Calu3 (cell line): Measurements from ENCODE around the gene TTC34. TPM values are rescaled to one million over a fixed set of nuclear protein-coding genes. Genes with fewer than 3 reads are reported as not detected.
"Not testable (repeated sequence)": the region's sequence is repeated elsewhere in the genome, so short reads cannot be mapped to it uniquely, and the experiment has no call there.

Experiments used
- BruUV-seq: library from RNA; stranded (reverse); fragments of 400-500 nt; replicated peaks from 2 replicates; lab custom pipeline; 2021; lab: Mats Ljungman, UMichigan
- CTCF ChIA-PET: fragments of 300-600 bp; sonication (Branson Sonifier 250); formaldehyde crosslinking; loops from one replicate; lab custom pipeline; 2022; ENCODE audit warnings: antibody characterized with exemption; lab: Charles Lee
- DNase-seq: peaks from one replicate; pipeline ENCODE4 v3.0.0; 2022
- H3K27ac Mint-ChIP-seq: one replicate; pipeline ENCODE4 v1.8.0; 2022; ENCODE audit warnings: mixed read lengths; ENCODE audit not compliant: unreplicated experiment
- H3K27me3 Mint-ChIP-seq: one replicate; pipeline ENCODE4 v1.8.0; 2022; ENCODE audit warnings: mixed read lengths; ENCODE audit not compliant: unreplicated experiment
- H3K36me3 Mint-ChIP-seq: one replicate; pipeline ENCODE4 v1.8.0; 2022; ENCODE audit warnings: mild to moderate bottlenecking, moderate library complexity, mixed read lengths; ENCODE audit not compliant: insufficient read depth, unreplicated experiment
- H3K4me1 Mint-ChIP-seq: one replicate; pipeline ENCODE4 v1.8.0; 2022; ENCODE audit warnings: mild to moderate bottlenecking, low read depth, mixed read lengths; ENCODE audit not compliant: unreplicated experiment
- H3K4me3 Mint-ChIP-seq: one replicate; pipeline ENCODE4 v1.8.0; 2022; ENCODE audit warnings: mild to moderate bottlenecking, low read depth, moderate library complexity, mixed read lengths; ENCODE audit not compliant: unreplicated experiment
- H3K9me3 Mint-ChIP-seq: one replicate; pipeline ENCODE4 v1.8.0; 2022; ENCODE audit warnings: low read depth, mixed read lengths; ENCODE audit not compliant: unreplicated experiment
- intact Hi-C: fragments of 100-400 bp; cut with micrococcal nuclease; formaldehyde crosslinking; loops from one replicate; pipeline ENCODE4 v1.10.0; 2022; ENCODE audit not compliant: unreplicated experiment
- total RNA-seq: library from RNA; stranded (reverse); gene quantifications from 2 replicates; pipeline ENCODE4 v1.2.3, GENCODE V29; 2022
- TF ChIP-seq, protein P1 (sequence below): fragments of 200-600 bp; IDR thresholded peaks from one replicate; pipeline ENCODE4 v1.8.0; 2022; ENCODE audit warnings: antibody characterized with exemption; ENCODE audit not compliant: unreplicated experiment

TTC34 gene
- total RNA-seq, 1 experiment from 2014 or later: 1.3 TPM

DNA sequence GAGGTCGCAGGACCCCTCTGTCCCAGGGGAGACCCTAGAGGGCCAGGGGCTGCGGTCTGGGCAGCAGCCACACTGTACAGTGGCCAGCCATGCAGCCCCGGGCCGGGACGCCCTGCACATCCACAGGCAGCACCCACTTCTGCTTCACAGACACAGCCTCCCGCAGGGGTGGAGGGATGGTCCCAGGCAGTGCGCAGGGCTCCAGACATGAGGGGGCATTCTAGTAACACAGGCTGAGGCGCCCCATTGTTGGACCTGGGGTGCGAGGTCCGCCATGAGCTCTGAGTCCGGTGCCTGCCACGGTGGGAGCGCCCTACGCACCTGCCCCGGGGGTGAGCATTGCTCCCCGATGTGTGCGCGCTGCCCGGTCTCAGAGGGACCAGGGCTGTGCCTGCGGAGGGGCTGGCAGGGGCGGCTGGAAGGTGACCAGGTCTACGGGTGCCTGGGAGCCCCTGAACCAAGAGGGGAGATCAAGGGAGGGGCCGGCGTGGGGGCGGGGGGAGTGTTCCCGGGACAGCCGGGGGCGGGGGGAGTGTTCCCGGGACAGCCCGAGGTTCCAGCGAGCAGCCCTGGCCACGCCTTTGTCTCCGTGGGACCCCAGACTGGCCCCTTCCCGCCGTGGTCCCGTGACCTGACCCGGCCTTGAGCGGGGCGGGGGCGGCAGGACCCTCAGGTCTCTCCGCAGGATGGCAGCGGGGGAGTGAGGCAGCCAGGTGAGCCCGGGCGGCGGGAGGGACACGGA, 173.1 kb downstream of the TTC34 start:
- H3K9me3 Mint-ChIP-seq: peaks cover 2% of the 10 kb centered on the region
- BruUV-seq: no TSS peak
- H3K27me3 Mint-ChIP-seq: peaks cover 74% of the 10 kb centered on the region
- CTCF ChIA-PET: no interaction called here
- no peak overlapping the region for H3K4me3 Mint-ChIP-seq
- intact Hi-C loops: no loop called here
- TF ChIP-seq, protein P1, sequence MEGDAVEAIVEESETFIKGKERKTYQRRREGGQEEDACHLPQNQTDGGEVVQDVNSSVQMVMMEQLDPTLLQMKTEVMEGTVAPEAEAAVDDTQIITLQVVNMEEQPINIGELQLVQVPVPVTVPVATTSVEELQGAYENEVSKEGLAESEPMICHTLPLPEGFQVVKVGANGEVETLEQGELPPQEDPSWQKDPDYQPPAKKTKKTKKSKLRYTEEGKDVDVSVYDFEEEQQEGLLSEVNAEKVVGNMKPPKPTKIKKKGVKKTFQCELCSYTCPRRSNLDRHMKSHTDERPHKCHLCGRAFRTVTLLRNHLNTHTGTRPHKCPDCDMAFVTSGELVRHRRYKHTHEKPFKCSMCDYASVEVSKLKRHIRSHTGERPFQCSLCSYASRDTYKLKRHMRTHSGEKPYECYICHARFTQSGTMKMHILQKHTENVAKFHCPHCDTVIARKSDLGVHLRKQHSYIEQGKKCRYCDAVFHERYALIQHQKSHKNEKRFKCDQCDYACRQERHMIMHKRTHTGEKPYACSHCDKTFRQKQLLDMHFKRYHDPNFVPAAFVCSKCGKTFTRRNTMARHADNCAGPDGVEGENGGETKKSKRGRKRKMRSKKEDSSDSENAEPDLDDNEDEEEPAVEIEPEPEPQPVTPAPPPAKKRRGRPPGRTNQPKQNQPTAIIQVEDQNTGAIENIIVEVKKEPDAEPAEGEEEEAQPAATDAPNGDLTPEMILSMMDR: no peak
- no peak overlapping the region for H3K27ac Mint-ChIP-seq
- H3K36me3 Mint-ChIP-seq: no peaks in the 10 kb centered on the region
- DNase-seq: no peak
- no peaks in the 10 kb centered on the region for H3K4me1 Mint-ChIP-seq

DNA sequence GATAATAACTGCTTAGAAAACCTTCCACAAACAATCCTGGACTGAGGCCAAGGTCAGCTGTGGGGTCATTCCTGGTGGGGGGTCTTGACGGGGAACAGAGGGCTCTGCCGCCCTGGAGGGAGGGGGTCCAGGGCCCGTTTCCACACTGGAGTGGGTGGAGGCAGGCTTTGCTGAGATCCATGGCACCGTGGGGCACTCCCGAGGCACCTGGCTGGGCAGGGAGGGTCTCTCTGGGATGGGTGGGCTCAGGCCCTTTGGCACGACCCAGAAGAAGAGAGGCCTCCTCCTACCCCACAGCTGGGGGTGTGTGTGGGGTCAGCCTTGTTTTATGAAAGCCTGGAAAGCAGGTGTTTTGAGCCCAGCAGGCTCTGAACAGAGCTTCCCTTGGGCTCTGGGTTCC, 173.7 kb downstream of the TTC34 start:
- Mint-ChIP-seq H3K27ac (no peak overlapping the region), H3K9me3 (peaks cover 2% of the 10 kb centered on the region), H3K4me3 (no peak overlapping the region), H3K4me1 (no peaks in the 10 kb centered on the region), H3K36me3 (no peaks in the 10 kb centered on the region), H3K27me3 (peaks cover 75% of the 10 kb centered on the region)
- CTCF ChIA-PET: no interaction called here
- intact Hi-C loops: loop anchor here (2.0 kb wide), 1 partner anchor 41 kb away; the partner anchor contains the start of gene PRXL2B
- no TSS peak for BruUV-seq
- TF ChIP-seq, protein P1: no peak
- no peak for DNase-seq

DNA sequence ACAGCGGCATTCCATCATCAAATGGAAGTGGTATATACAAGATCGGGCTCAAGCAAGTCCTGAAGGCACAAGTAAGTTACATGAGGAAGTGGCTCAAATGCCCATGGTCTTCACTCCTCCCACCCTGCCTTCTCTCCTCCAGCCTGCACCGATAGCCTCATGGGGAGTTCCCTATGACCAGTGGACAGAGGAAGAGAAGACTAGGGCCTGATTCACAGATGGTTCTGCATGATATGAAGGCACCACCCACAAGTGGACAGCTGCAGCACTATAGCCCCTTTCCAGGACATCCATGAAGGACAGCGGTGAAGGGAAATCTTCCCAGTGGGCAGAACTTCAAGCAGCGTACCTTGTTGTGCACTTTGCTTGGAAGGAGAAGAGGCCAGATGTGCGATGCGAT, 175.7 kb downstream of the TTC34 start:
- CTCF ChIA-PET, H3K9me3 Mint-ChIP-seq, H3K4me1 Mint-ChIP-seq, H3K36me3 Mint-ChIP-seq, DNase-seq, H3K4me3 Mint-ChIP-seq, BruUV-seq, H3K27ac Mint-ChIP-seq: not testable (repeated sequence)
- intact Hi-C loops: loop anchor here (2.0 kb wide), 1 partner anchor 39 kb away; the partner anchor contains the start of gene PRXL2B
- H3K27me3 Mint-ChIP-seq: peaks cover 75% of the 10 kb centered on the region

DNA sequence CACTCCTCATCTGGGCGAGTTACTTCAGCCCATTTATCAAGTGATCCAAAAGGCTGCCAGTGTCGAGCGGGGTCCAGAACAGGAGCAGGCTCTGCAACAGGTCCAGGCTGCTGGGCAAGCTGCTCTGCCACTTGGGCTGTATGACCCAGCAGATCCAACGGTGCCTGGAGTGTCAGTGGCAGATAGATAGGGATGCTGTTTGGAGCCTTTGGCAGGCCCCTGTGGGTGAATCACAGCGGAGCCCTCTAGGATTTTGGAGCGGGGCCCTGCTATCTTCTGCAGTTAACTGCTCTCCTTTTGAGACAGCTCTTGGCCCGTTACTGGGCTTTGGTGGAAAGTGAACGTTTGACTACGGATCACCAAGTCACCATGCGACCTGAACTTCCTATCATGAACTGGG, 176.2 kb downstream of the TTC34 start:
- no peak overlapping the region for H3K4me3 Mint-ChIP-seq

More for the DNA sequence above, 176.2 kb downstream of the TTC34 start:
- H3K27ac Mint-ChIP-seq: no peak overlapping the region
- BruUV-seq: no TSS peak
- H3K27me3 Mint-ChIP-seq: peaks cover 75% of the 10 kb centered on the region
- H3K36me3 Mint-ChIP-seq: no peaks in the 10 kb centered on the region
- no peak for DNase-seq
- intact Hi-C loops: no loop called here
- H3K4me1 Mint-ChIP-seq: no peaks in the 10 kb centered on the region
- CTCF ChIA-PET: no interaction called here
- TF ChIP-seq, protein P1: no peak
- H3K9me3 Mint-ChIP-seq: peaks cover 2% of the 10 kb centered on the region
